K562 (cell line): ENCODE data around the gene LASP1NB.

Source experiments
- AFF1 ChIP-seq, 2 experiments: fragments of 450-650 bp; IDR thresholded peaks; 2 replicates each; pipeline ENCODE4 v1.6.1; 2018; ENCODE audit warnings: mild to moderate bottlenecking in 2 of 2, low read depth in 1 of 2; ENCODE audit not compliant: partially characterized antibody in 2 of 2
- ATF2 ChIP-seq: sonication (generic); formaldehyde crosslinking; IDR thresholded peaks from 2 replicates; pipeline ENCODE4 v1.8.1; 2022; ENCODE audit warnings: missing genetic modification reagents
- BDP1 ChIP-seq: IDR thresholded peaks from 3 replicates; pipeline ENCODE4 v1.6.1; 2011; ENCODE audit not compliant: insufficient read length, insufficient read depth
- DDX20 ChIP-seq: fragments of 450-650 bp; IDR thresholded peaks from 2 replicates; pipeline ENCODE4 v1.6.1; 2016; ENCODE audit warnings: missing genetic modification characterization, low read depth, mild to moderate bottlenecking, missing compliant biosample characterization, moderate library complexity
- GTF2E2 ChIP-seq: fragments of 200-800 bp; sonication (Bioruptor generic); IDR thresholded peaks from 2 replicates; pipeline ENCODE4 v1.6.1; 2016; ENCODE audit warnings: missing genetic modification characterization, missing compliant biosample characterization
- MAFG ChIP-seq: fragments of 450-650 bp; conservative IDR thresholded peaks from 2 replicates; pipeline ENCODE4 v1.6.1; 2016; ENCODE audit warnings: missing genetic modification characterization, missing compliant biosample characterization
- MBD2 ChIP-seq: sonication (generic); IDR thresholded peaks from 2 replicates; pipeline ENCODE4 v1.6.1; 2016; ENCODE audit warnings: low read depth, borderline replicate concordance
- MCM2 ChIP-seq: fragments of 450-650 bp; IDR thresholded peaks from 2 replicates; pipeline ENCODE4 v1.6.1; 2017; ENCODE audit warnings: low read depth, mild to moderate bottlenecking
- MYBL2 ChIP-seq, 2 experiments: fragments of 450-650 bp in 1 of 2; sonication (generic) in 1 of 2; formaldehyde crosslinking in 1 of 2; IDR thresholded peaks; 2 replicates each; pipeline versions ENCODE4 v1.6.1 to v1.8.1; 2017 to 2022; ENCODE audit warnings: borderline replicate concordance in 1 of 2, inconsistent platforms in 1 of 2, low read depth in 1 of 2, mild to moderate bottlenecking in 1 of 2, missing genetic modification reagents in 1 of 2, moderate library complexity in 1 of 2
- SOX6 ChIP-seq: fragments of 450-650 bp; IDR thresholded peaks from 2 replicates; pipeline ENCODE4 v1.6.1; 2014; ENCODE audit warnings: mild to moderate bottlenecking
- STAT6 ChIP-seq: sonication (generic); formaldehyde crosslinking; IDR thresholded peaks from 2 replicates; pipeline ENCODE4 v1.8.1; 2023; ENCODE audit warnings: mild to moderate bottlenecking, missing genetic modification reagents
- TRIM24 ChIP-seq, 2 experiments: fragments of 450-650 bp; IDR thresholded peaks; 2 replicates each; pipeline ENCODE4 v1.6.1; 2016
- XRCC3 ChIP-seq: fragments of 450-650 bp; IDR thresholded peaks from 2 replicates; pipeline ENCODE4 v1.6.1; 2017; ENCODE audit warnings: mild to moderate bottlenecking, moderate library complexity
- ZBTB2 ChIP-seq: fragments of 450-650 bp; IDR thresholded peaks from 2 replicates; pipeline ENCODE4 v1.6.1; 2016; ENCODE audit warnings: antibody characterized with exemption
- ZBTB26 ChIP-seq: fragments of 450-650 bp; formaldehyde crosslinking; IDR thresholded peaks from 2 replicates; pipeline ENCODE4 v1.4.0; 2022; ENCODE audit warnings: missing genetic modification characterization
- ZC3H4 ChIP-seq: sonication (generic); formaldehyde crosslinking; IDR thresholded peaks from 2 replicates; pipeline ENCODE4 v1.9.0; 2021; ENCODE audit warnings: missing genetic modification reagents, borderline replicate concordance
- ZNF197 ChIP-seq: fragments of 200-800 bp; sonication (Bioruptor generic); IDR thresholded peaks from 2 replicates; pipeline ENCODE4 v1.6.1; 2016; ENCODE audit warnings: low read depth, missing genetic modification characterization, missing compliant biosample characterization
- ZNF584 ChIP-seq: fragments of 200-800 bp; sonication (Bioruptor generic); IDR thresholded peaks from 2 replicates; pipeline ENCODE4 v1.6.1; 2016; ENCODE audit warnings: low read depth, mild to moderate bottlenecking, missing genetic modification characterization, missing compliant biosample characterization

The LASP1NB gene

GRCh38 chr17:38881600-38882191 is 43.7 kb upstream of the LASP1NB start (continued):
- TF ChIP-seq DDX20 (tag) = no peak
- no peak for TF ChIP-seq ZNF197 (CRISPR knock-in tag)
- TF ChIP-seq SOX6 = no peak
- no peak for TF ChIP-seq ZBTB26
- TF ChIP-seq BDP1 = no peak
- no peak for TF ChIP-seq MYBL2 (IDR thresholded peaks at IDR 0.05; ENCODE audit: low read depth)
- no peak for TF ChIP-seq MYBL2 (CRISPR knock-in tag; IDR thresholded peaks at IDR 0.05; ENCODE audit: borderline replicate concordance)
- TF ChIP-seq MAFG (tag) = no peak
- TF ChIP-seq ZNF584 = no peak
- no peak for TF ChIP-seq GTF2E2 (tag)
- no peak for TF ChIP-seq ZBTB2
- TF ChIP-seq STAT6 (CRISPR knock-in tag) = no peak
- no peak for TF ChIP-seq XRCC3
- no peak for TF ChIP-seq MCM2
- TF ChIP-seq ZC3H4 (CRISPR knock-in tag) = no peak
- TF ChIP-seq ATF2 (CRISPR knock-in tag) = no peak
- TF ChIP-seq MBD2 = no peak
- TF ChIP-seq AFF1 (IDR thresholded peaks at IDR 0.05; ENCODE audit: low read depth in 1 of 2, partially characterized antibody in 2 of 2) = no peak
- TF ChIP-seq TRIM24 (IDR thresholded peaks at IDR 0.05) = no peak
